Breast epithelium (tissue), 4 donors: Measurements from ENCODE around the gene LSM10. TPM values are rescaled to one million over a fixed set of nuclear protein-coding genes. Genes with fewer than 3 reads are reported as not detected.

Source experiments
- DNase-seq, 2 donors: peaks; one replicate each; pipeline ENCODE4 v3.0.0-alpha.2; 2019; ENCODE audit warnings: low spot score in 2 of 2
- H3K27ac ChIP-seq, 2 donors: fragments of 200-600 bp; sonication (generic) in 1 of 2; one replicate each; pipeline ENCODE4 v1.5.1; 2016 to 2019; ENCODE audit warnings: mild to moderate bottlenecking in 1 of 2
- H3K27me3 ChIP-seq, 2 donors: fragments of 200-600 bp; sonication (generic) in 1 of 2; one replicate each; pipeline versions ENCODE4 v1.5.1 to v1.6.0; 2017 to 2019; ENCODE audit warnings: control low read depth in 1 of 2, mild to moderate bottlenecking in 1 of 2
- H3K36me3 ChIP-seq: fragments of 200-600 bp; one replicate; pipeline ENCODE4 v1.5.1; 2019
- H3K4me1 ChIP-seq, 2 donors: fragments of 200-600 bp; sonication (generic); one replicate each; pipeline ENCODE4 v1.5.1; 2016 to 2019; ENCODE audit warnings: control low read depth in 1 of 2
- H3K4me3 ChIP-seq, 3 donors: fragments of 200-600 bp; sonication (generic); 1 replicate in 2 of 3; 2 replicates in 1 of 3; pipeline ENCODE4 v1.5.1; 2016 to 2019; ENCODE audit warnings: mild to moderate bottlenecking in 3 of 3, moderate library complexity in 2 of 3
- H3K9me3 ChIP-seq, 2 donors: fragments of 200-600 bp; sonication (generic) in 1 of 2; one replicate each; pipeline ENCODE4 v1.5.1; 2016 to 2019; ENCODE audit warnings: control low read depth in 1 of 2
- POLR2A ChIP-seq: fragments of 450-650 bp; IDR thresholded peaks from one replicate; pipeline ENCODE4 v1.6.1; 2016; ENCODE audit warnings: antibody characterized with exemption, mild to moderate bottlenecking, moderate library complexity
- POLR2AphosphoS5 ChIP-seq, 3 donors: sonication (generic); formaldehyde crosslinking; IDR thresholded peaks; one replicate each; pipeline ENCODE4 v1.6.1; 2017; ENCODE audit warnings: antibody characterized with exemption in 3 of 3
- intact Hi-C: fragments of 100-400 bp; cut with DNase I; formaldehyde crosslinking; loops from one replicate; pipeline ENCODE4 v1.15.1; 2023; ENCODE audit warnings: low total_unique reads
- total RNA-seq, 3 donors: library from RNA; depleted of rRNA; stranded (reverse); fragments of >200 nt; gene quantifications; one replicate each; pipeline ENCODE4 v1.1.0, GENCODE V29; 2016
- TF ChIP-seq, protein P1 (sequence below), 3 donors: fragments of 450-650 bp; IDR thresholded peaks; one replicate each; pipeline ENCODE4 v1.5.1; 2016 to 2017; ENCODE audit warnings: antibody characterized with exemption in 3 of 3, mild to moderate bottlenecking in 3 of 3, moderate library complexity in 3 of 3

The LSM10 gene
- total RNA-seq, 3 donors from 2014 or later, result 31.8 to 49.5 (median 39.7) TPM

DNA sequence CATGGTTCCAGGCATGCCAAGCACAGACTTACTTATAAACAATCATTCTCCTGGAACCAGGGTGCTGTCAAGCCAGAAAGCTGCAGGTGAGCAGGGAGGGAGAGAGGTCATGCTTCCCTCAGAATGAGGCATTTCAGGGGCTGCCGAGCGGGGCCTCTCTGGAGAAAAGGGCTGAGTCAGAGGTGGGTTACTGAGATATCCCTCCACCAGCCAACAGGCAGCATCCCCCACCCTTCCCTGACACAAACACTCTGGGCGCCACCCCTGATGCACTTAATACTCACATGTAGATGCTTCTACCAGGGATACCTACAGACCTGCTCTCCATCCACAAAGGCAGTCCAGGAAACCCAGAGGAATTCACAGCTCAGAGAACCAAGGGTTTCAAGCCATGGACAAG is 25.1 kb downstream of the LSM10 start:
- no peak for DNase-seq
- intact Hi-C loops, result no loop called here
- H3K27me3 ChIP-seq, result no peaks in the 10 kb centered on the region
- H3K36me3 ChIP-seq, result no peaks in the 10 kb centered on the region
- H3K4me1 ChIP-seq, result peaks cover 14 to 36% of the 10 kb centered on the region in 2 donors
- no peak for TF ChIP-seq POLR2A
- TF ChIP-seq, protein P1, sequence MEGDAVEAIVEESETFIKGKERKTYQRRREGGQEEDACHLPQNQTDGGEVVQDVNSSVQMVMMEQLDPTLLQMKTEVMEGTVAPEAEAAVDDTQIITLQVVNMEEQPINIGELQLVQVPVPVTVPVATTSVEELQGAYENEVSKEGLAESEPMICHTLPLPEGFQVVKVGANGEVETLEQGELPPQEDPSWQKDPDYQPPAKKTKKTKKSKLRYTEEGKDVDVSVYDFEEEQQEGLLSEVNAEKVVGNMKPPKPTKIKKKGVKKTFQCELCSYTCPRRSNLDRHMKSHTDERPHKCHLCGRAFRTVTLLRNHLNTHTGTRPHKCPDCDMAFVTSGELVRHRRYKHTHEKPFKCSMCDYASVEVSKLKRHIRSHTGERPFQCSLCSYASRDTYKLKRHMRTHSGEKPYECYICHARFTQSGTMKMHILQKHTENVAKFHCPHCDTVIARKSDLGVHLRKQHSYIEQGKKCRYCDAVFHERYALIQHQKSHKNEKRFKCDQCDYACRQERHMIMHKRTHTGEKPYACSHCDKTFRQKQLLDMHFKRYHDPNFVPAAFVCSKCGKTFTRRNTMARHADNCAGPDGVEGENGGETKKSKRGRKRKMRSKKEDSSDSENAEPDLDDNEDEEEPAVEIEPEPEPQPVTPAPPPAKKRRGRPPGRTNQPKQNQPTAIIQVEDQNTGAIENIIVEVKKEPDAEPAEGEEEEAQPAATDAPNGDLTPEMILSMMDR (IDR thresholded peaks at IDR 0.05), result no peak
- no peak for TF ChIP-seq POLR2AphosphoS5 (IDR thresholded peaks at IDR 0.05)
- H3K27ac ChIP-seq, result peak overlapping the region; percentile 84 to 96
- H3K9me3 ChIP-seq, result no peaks in the 10 kb centered on the region
- H3K4me3 ChIP-seq, result no peak overlapping the region

DNA sequence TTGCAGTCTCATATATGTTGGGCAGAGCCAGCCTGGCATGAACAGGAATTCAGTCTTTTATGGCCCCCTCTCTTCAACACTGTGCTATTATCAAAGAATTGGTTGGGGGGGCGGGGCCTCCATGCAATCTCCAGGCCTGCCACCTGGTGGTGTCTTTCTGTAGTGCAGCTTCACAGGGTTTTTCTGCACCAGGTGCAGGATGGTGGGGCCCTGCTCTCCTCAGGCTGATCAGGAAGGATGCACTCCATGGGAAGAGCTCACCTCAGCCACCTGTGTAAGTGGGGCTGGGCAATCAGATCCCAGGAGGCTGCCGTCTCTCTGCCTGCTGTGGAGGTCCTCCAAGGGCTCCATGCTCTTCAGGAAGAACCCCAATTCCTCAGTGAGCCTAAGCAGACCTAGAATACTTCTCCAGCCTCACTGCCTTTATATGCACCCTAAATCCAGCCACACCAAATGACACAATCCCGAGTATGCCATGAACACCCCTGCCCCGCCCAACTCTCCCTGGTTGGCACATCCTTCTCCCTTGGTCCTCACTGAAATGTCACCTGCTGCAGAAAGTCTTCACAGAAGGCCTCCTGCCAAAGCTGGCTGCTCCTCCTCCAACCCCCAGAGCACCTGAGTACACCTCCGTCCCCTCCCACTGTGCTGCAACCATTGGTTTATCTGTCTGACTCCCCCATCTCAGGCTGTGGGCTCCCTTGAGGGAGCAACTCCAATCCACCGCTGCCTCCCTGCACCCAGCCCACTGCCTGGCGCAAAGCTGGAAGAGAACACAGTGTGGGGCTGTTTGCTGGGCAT is 28.4 kb downstream of the LSM10 start:
- TF ChIP-seq POLR2AphosphoS5 (IDR thresholded peaks at IDR 0.05) (peak in 1 of 3 donors; percentile 44), POLR2A (no peak)
- TF ChIP-seq, protein P1 (IDR thresholded peaks at IDR 0.05), result peak; percentile 87 to 94 (median 91)
- Histone ChIP-seq H3K4me1 (peaks cover 7 to 24% of the 10 kb centered on the region in 2 donors), H3K4me3 (no peak overlapping the region), H3K9me3 (no peaks in the 10 kb centered on the region), H3K36me3 (no peaks in the 10 kb centered on the region), H3K27ac (peak overlapping the region in 1 of 2 donors; percentile 7), H3K27me3 (no peaks in the 10 kb centered on the region)
- peak; percentile 56 to 80 for DNase-seq
- intact Hi-C loops, result no loop called here

DNA sequence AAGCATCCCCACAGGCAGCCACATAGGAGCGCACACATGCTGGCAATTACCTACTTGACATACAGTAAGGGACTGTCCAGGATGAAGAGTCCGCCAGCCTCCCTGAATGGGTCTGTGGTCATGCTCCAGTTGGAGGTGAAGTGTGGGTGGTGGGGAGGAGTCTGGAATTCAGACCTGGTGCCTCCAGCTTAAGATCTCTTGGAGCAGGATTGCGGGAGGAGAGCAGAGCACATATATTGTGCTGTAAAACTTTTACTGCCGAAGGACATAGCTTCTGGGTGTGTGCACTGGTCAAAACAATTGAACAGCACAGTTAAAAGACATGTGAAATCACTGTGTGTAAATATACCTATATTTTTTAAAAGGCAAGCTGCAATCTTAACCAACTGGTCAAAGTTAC is 29.9 kb downstream of the LSM10 start:
- Histone ChIP-seq H3K27ac (no peak overlapping the region), H3K9me3 (no peaks in the 10 kb centered on the region), H3K4me3 (no peak overlapping the region), H3K27me3 (no peaks in the 10 kb centered on the region), H3K4me1 (peaks cover 0 to 9% of the 10 kb centered on the region in 2 donors), H3K36me3 (no peaks in the 10 kb centered on the region)
- no peak for DNase-seq
- intact Hi-C loops, result no loop called here
- TF ChIP-seq POLR2AphosphoS5 (IDR thresholded peaks at IDR 0.05) (no peak), POLR2A (no peak)
- TF ChIP-seq, protein P1 (IDR thresholded peaks at IDR 0.05), result no peak

DNA sequence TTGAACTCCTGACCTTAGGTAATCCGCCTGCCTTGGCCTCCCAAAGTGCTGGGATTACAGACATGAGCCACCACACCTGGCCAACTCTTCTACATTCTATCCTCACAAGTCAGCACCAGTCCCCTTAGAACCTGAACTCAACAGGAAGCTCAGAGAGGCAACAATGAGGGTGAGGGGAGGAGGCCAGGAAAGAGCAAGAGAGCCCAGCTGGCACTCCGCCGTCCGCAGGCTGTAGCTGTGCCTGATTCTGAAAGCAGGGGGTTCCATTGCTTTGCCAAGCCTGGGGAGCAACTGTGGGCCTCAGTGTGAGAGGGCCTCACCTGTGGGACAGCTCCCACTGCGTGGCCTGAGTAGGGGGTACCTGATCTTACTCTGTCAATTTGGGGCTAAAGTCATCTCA is 30.6 kb downstream of the LSM10 start:
- Histone ChIP-seq H3K4me3 (no peak overlapping the region), H3K27me3 (no peaks in the 10 kb centered on the region), H3K9me3 (no peaks in the 10 kb centered on the region), H3K27ac (no peak overlapping the region), H3K36me3 (no peaks in the 10 kb centered on the region), H3K4me1 (peaks cover 0 to 8% of the 10 kb centered on the region in 2 donors)
- DNase-seq, result no peak
- intact Hi-C loops, result no loop called here
- TF ChIP-seq, protein P1 (IDR thresholded peaks at IDR 0.05), result no peak
- TF ChIP-seq POLR2A (no peak), POLR2AphosphoS5 (IDR thresholded peaks at IDR 0.05) (no peak)

DNA sequence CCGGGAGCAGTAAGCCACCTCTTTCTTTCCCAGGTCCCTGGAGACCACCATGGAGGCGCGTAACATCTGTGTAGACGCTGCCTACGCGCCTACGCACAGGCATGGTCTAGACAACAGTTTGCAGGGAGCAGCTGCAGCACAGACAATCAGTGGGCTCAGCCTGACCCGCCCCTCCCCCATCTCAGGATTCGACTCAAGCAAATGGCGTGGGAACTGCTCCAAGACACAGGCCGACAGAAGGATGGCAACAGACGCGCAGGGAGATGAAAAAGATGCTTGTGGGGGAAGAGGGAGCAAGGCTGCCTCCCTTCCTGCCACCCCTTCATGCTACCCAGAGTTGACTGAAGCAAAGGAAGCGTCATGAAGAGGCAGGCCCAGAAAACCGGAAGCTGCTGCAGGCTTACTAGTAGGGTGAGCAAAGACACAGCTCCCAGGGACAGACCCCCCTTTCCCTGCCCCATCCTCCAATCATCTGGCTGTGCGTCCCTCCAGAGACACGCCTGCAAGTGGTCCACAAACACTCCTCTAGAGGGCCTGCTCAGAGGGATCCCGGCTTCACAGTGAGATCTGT is 31.5 kb downstream of the LSM10 start:
- no peak for DNase-seq
- intact Hi-C loops, result no loop called here
- Histone ChIP-seq H3K9me3 (no peaks in the 10 kb centered on the region), H3K4me3 (no peak overlapping the region), H3K4me1 (peaks cover 0 to 8% of the 10 kb centered on the region in 2 donors), H3K36me3 (no peaks in the 10 kb centered on the region), H3K27me3 (no peaks in the 10 kb centered on the region), H3K27ac (peak overlapping the region; percentile 36 to 56)
- TF ChIP-seq POLR2AphosphoS5 (IDR thresholded peaks at IDR 0.05) (no peak), POLR2A (no peak)
- TF ChIP-seq, protein P1 (IDR thresholded peaks at IDR 0.05), result no peak
